ENCODE results near the gene ZNF214.

Gene ZNF214
- total RNA-seq = 0 reads per million in 4 donors

GRCh38 chr11:7020183-7020917 lies at the start of gene ZNF214, which contains the start of gene NLRP14:
Gene ZNF214 (minus strand): TSS chr11:7020346. CDS start chr11:7002835, 17,511 bp downstream.
Gene NLRP14 (plus strand): TSS chr11:7020479. CDS start chr11:7038587, 18,108 bp downstream.
- DNase-seq = no peak

DNA sequence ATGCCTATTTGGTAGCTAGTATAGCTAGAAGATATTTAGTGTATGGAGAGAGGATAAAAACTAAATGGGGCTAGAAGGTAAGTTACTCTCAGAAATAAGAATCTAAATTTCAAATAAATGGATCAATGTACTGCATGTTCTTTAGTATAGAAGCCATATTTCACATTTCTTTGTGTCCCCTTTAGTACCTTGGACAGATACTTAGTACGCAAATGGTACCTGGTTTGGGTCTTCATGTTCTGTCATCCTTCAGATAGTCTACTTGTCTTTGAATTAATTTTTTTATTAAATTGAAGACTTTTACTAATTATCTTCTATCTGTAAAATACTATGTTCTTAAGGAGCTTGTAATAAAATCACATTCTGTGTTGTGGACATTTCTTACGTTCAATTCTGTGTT lies 42.4 kb upstream of the ZNF214 start:
- DNase-seq = no peak

- DNase-seq = no peak
Observed at GRCh38 chr11:7060868-7061267, 40.7 kb upstream of the ZNF214 start.

GRCh38 chr11:7057641-7058040 lies 37.5 kb upstream of the ZNF214 start:
- no peak for DNase-seq

DNA sequence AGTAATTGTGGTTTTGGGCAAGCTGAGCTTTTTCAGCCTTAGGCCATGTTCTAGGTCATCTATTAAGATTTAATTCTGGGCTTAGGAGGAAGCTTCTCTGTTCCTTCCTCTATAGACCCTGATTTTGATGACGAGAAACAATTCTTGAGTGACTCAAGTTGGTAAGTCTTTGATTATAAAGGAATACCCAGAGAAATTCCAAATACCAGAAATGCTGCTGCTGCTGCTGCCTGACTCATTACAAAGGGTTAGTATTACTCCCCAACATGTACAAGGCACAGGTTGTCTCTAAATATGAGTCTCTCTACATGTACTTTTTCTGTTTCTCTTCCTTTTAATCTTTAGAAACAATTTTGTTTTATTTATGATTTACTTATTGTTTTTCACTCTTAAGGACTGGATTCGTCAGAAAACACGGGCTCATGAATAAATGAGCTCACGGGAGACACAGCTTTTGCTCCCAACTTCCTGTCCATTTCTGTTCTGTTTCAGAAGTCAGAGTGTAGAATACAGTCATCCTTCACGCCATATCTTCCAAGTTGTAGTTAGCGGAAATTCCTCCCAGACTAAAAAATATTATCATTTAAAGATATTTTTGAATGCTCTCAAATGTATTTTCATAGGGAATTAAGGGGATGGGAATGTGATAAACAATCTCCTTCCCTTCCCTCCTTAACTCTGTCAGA lies 36.8 kb upstream of the ZNF214 start:
- DNase-seq = no peak

- DNase-seq = no peak
Observed at GRCh38 chr11:7050191-7050590, 30.0 kb upstream of the ZNF214 start.

DNA sequence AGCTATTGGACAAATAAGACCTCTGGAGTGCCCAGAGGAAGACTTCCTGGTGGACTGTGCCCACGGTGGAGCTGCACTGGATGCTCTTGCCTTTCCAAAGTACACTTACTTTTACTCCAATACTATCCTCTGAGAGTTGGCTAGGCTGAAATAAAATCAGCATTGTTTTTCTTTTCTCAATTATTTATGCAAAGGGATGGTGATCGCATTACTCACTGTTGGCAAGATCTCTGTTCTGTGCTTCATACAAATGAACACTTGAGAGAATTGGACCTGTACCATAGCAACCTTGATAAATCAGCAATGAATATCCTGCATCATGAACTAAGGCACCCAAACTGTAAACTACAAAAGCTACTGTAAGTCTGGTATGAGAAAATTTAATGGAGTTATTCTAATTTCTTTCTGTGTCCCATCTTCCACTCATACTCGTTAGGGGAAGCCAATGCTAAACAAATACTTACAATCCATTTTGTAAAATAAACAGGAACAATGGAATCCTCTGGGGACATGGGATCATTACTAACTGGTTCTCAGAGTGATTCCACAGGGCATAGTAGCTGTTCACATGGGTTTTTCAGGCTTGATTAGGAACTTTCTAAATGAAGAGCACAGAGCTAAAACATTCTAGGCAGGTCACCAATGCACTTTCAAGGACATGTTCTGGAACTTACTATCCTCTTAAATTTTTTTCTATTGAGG lies 26.5 kb upstream of the ZNF214 start:
- no peak for DNase-seq

DNA sequence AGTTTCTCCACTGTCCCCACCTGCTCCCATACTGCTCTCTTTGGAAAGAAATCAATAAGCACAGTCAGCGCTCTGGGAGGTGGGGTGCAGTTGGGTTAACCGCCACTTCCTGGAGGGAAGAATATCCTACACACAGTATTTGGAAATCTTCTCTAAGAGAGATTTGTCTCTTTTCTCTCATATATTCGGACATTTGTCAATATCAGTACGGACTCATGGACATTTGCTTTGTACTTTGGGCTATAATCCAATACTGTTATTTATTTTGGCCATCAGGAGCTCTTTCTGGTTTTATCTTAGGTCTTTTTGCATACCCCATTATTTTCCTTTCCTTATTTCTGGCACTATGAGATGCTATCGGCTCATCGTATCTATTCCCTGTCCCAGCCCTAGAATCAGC lies 13.9 kb upstream of the ZNF214 start:
- DNase-seq = no peak

DNA sequence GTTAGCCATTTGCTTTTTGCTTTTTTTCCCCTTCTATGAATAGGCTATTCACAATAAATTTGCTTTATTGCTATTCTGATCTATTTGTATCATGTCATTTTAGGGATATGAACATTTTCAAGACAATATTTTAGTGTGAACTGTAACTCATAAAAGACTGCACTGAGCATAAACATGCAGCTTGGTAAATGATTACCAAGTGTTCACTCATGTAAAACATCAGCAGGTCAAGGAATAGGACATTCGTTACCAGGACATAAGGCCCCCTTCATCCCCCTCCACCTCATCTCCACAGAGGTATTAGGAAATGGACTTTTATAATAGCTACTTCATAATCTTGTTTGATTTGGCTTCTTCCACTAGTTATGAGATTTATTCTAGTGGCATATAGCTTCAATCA lies 12.5 kb upstream of the ZNF214 start:
- no peak for DNase-seq

GRCh38 chr11:7031471-7031871 lies 11.3 kb upstream of the ZNF214 start:
- DNase-seq = no peak

- no peak for DNase-seq
Observed at GRCh38 chr11:7030836-7031235, 10.7 kb upstream of the ZNF214 start.

GRCh38 chr11:7028141-7028540 lies 8.0 kb upstream of the ZNF214 start:
- no peak for DNase-seq

- DNase-seq = no peak
Observed at GRCh38 chr11:7021318-7021717, 1.2 kb upstream of the ZNF214 start.

- no peak for DNase-seq
Observed at GRCh38 chr11:7019500-7020182, 505 bp downstream of the ZNF214 start.

DNA sequence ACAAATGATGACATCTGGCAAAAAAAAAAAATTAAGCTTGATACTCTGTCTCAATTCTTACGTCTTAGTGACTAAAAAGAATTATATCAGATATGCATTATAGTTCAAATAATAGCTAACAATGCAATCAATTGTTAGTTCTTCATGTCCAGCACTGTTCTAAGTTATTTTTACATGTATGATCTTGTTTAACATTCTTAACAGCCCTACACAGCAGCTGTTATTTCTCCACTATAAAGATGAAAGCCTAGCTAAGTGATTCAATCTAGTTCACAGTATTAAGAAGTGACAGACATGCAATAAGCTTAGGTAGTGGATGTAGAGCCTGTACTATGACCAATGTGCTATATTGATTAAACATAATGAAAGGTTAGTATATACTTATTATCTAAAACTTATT lies 4.1 kb downstream of the ZNF214 start:
- no peak for DNase-seq

DNA sequence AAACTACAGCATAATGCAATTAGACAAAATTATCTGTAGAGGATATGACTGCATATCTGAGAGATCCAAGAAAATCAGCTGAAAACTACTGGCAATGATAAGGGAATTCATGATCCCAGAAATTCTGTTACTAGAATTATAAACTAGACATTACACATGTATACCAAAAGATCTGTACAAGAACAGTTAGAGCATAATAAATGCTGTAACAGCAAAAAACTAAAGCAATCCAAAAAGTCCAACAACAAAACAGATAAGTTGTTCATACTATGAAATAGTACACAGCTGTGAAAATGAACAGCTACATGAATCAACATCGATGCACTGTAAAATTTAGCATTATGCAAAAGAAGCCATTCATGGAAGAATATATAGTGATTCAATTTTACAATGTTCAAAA lies 6.0 kb downstream of the ZNF214 start:
- no peak for DNase-seq

GRCh38 chr11:7004482-7004881 lies 15.7 kb downstream of the ZNF214 start:
- DNase-seq = no peak

DNA sequence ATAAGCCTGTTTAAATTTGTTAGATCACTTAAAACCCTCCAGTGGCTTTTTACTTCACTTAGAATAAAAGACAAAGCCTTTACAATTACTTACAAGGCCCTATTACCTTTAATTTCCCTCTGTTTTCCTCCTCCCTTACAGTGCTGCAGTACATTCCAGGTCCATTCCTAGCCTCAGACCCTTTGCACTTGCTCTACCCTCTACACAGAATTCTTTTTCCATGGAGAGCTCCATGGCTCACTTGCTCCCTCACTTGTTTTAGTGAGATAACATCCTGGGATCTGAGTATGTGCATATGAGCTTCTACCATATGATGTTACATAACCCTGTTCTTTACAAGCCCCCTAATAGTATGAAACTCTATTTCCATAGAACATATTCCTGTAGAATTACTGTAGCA lies 24.4 kb downstream of the ZNF214 start:
- no peak for DNase-seq

GRCh38 chr11:6992457-6993417 lies 27.4 kb downstream of the ZNF214 start:
- DNase-seq = no peak

DNA sequence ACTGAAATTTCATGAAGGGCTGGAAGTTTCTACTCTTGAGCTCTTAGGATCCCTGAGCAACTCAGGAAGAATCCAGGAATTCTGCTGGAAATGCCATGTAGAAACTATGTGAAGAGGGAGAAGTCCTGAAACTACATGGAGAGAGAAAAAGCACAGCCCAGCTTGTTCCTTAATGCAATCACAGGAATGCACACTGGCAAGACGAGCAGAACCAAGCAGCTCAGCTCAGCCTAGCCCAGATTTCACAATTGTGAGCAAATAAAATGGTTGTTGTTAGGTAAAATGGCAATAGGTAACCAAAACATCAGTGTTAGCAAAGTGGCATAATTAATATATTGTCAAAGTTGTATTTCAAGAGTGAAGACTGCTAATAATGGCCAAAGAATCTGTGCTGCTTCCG lies 28.1 kb downstream of the ZNF214 start:
- no peak for DNase-seq

- no peak for DNase-seq
Observed at GRCh38 chr11:6991227-6991626, 28.9 kb downstream of the ZNF214 start.

- no peak for DNase-seq
Observed at GRCh38 chr11:6988506-6988905, 31.6 kb downstream of the ZNF214 start.
